ENCODE data around the gene IFT57.

IFT57 gene

GRCh38 chr3:108234387-108234957 lies 12.2 kb upstream of the IFT57 start:
- Histone ChIP-seq H3K4me1 (ENCODE audit: control insufficient read depth, insufficient read depth, low read length) (no peaks in the 10 kb centered on the region), H3K9me3 (ENCODE audit: control insufficient read depth, insufficient read depth, low read depth, low read length) (no peaks in the 10 kb centered on the region), H3K36me3 (ENCODE audit: control insufficient read depth in 2 of 2, insufficient read depth in 1 of 2, low read length in 2 of 2) (no peaks in the 10 kb centered on the region), H3K27ac (ENCODE audit: extremely low read depth, low read depth, low read length) (no peak overlapping the region), H3K4me3 (ENCODE audit: low read depth, low read length) (no peak overlapping the region)
- ChIA-PET POLR2A (no interaction called here), CTCF (interaction anchor here (0.6 to 1.0 kb wide), 2 partner anchors 10 to 243 kb away, joined by 3 read pairs; no protein-coding TSS in a partner anchor)
- TF ChIP-seq ZNF513 (tag by site-specific recombination; IDR thresholded peaks at IDR 0.05) (no peak), WT1 (tag by site-specific recombination; IDR thresholded peaks at IDR 0.05) (no peak), ZSCAN4 (tag by site-specific recombination; IDR thresholded peaks at IDR 0.05) (no peak), ZNF324 (tag by site-specific recombination; IDR thresholded peaks at IDR 0.05) (no peak), CTCF (tag by site-specific recombination; IDR thresholded peaks at IDR 0.05) (no peak), ZNF701 (tag by site-specific recombination; IDR thresholded peaks at IDR 0.05) (no peak), SP7 (tag by site-specific recombination; IDR thresholded peaks at IDR 0.05) (no peak), ZBTB6 (tag by site-specific recombination; IDR thresholded peaks at IDR 0.05) (no peak), ZBTB48 (tag by site-specific recombination; IDR thresholded peaks at IDR 0.05) (no peak)

- no peaks in the 10 kb centered on the region for H3K9me3 ChIP-seq (ENCODE audit: control insufficient read depth, insufficient read depth, low read depth, low read length)
- H3K36me3 ChIP-seq (ENCODE audit: control insufficient read depth in 2 of 2, insufficient read depth in 1 of 2, low read length in 2 of 2), result no peaks in the 10 kb centered on the region
- no peak overlapping the region for H3K4me3 ChIP-seq (ENCODE audit: low read depth, low read length)
- CTCF ChIA-PET, result no interaction called here
- H3K4me1 ChIP-seq (ENCODE audit: control insufficient read depth, insufficient read depth, low read length), result no peaks in the 10 kb centered on the region
- POLR2A ChIA-PET, result no interaction called here
- TF ChIP-seq ZNF426 (tag by site-specific recombination; IDR thresholded peaks at IDR 0.05) (no peak), ZSCAN18 (tag by site-specific recombination; IDR thresholded peaks at IDR 0.05) (no peak), ZNF521 (tag by site-specific recombination; IDR thresholded peaks at IDR 0.05) (no peak), ZNF335 (tag by site-specific recombination; conservative IDR thresholded peaks at IDR 0.05) (no peak), PBX3 (CRISPR knock-in tag; IDR thresholded peaks at IDR 0.05) (no peak), ZFP41 (tag by site-specific recombination; IDR thresholded peaks at IDR 0.05; ENCODE audit: borderline replicate concordance) (no peak), ZNF639 (tag by site-specific recombination; IDR thresholded peaks at IDR 0.05) (no peak), ZNF514 (tag by site-specific recombination; IDR thresholded peaks at IDR 0.05) (no peak), ZBTB7A (tag by site-specific recombination; IDR thresholded peaks at IDR 0.05; ENCODE audit: low read depth) (no peak), ZNF239 (tag by site-specific recombination; IDR thresholded peaks at IDR 0.05) (no peak), ZNF473 (tag by site-specific recombination; IDR thresholded peaks at IDR 0.05) (no peak), PRDM1 (tag by site-specific recombination; IDR thresholded peaks at IDR 0.05) (no peak), ATF2 (tag by site-specific recombination; IDR thresholded peaks at IDR 0.05; ENCODE audit: low read depth) (no peak), KLF7 (tag by site-specific recombination; IDR thresholded peaks at IDR 0.05; ENCODE audit: borderline replicate concordance) (no peak), SETDB1 (IDR thresholded peaks at IDR 0.05; ENCODE audit: insufficient read length, low read length) (no peak), ZNF416 (tag by site-specific recombination; IDR thresholded peaks at IDR 0.05) (no peak)
- H3K27ac ChIP-seq (ENCODE audit: extremely low read depth, low read depth, low read length), result no peak overlapping the region
Observed at GRCh38 chr3:108228286-108228685, 6.1 kb upstream of the IFT57 start.

All from HEK293 (cell line).